Germinal center (tissue), 1 donor: ENCODE results near the gene TWF2.

Experiments used
- DNase-seq: peaks from one replicate; pipeline ENCODE4 v3.0.0; 2012; ENCODE audit warnings: mixed read lengths, low spot score

The TWF2 gene

DNA sequence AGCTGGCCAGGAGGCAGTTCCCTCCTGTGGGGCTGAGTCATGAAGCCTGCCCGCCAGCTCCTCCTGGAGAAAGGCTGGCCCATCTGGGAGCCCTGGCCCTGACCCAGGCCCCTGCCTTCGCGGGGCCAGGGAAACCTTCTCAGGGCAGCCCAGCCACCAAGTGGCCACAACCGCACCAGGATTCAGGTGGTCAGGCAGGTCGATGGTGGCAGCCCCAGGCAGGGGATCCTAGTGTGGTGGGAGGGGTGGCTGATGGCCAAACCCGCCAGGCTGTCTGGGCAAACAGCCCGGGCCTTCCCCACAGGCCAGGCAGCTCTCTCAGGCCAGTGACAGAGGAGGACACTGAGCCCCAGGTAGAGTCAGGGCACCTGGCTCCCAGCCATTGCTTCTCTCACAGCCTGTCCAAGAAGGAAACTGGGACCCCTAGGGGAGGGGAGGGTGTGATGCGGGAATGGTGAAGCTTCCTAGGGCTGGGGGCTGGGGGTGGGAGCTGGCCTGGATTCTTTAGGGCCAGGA is 1.2 kb downstream of the TWF2 start:
- DNase-seq: no peak

DNA sequence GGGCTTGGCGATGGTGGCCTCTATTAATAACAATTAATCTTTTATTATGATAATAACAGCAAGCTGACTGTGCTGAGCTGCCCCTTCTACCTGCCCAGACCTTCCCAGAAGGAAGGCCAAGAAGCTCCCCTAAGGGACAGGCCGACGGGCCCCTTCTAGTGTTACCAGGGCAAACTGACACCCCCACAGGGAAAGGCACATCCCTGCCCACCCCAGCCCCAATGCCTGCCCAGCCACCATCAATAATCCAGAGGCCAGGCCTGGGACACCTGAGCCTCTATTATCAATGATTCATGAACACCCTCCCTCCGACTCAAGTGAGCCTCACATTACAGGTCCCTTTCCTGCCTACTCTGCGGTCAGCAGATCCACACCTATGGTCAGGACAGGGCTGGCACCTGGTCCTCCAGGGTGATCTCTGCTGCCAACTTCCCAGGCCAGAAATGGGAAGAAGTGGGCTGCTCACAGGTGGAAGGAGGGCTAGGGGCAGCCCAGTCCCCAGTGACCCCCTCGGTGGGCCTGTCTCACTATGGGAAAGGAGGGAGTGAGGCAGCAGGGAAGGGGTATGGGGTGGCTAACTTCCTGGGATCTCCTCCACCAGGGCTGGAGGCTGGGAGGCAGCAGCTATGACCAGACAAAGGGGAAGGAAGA is 1.8 kb downstream of the TWF2 start:
- no peak for DNase-seq

DNA sequence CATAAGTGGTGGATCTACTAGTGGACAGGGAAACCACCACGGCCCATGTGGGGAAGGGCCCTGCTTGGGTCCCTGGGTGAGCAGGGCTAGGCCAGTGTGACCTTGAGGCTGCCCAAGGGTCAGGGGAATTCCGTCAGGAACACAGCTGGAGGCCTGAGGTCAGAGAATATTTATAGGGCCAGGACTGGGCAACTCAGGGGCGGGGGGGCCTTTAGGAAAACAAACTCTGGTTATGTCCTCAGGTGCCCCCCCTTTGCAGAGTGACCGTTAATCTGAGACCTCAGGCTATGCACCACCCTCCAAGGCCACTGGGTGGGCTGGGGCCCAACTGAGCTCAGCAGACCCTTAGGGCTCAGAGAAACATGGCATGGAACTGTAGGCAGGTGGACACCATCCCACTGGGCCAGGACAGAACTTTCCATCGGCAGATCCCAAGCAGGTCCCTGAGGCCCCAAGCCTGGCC is 2.5 kb downstream of the TWF2 start:
- DNase-seq: no peak

DNA sequence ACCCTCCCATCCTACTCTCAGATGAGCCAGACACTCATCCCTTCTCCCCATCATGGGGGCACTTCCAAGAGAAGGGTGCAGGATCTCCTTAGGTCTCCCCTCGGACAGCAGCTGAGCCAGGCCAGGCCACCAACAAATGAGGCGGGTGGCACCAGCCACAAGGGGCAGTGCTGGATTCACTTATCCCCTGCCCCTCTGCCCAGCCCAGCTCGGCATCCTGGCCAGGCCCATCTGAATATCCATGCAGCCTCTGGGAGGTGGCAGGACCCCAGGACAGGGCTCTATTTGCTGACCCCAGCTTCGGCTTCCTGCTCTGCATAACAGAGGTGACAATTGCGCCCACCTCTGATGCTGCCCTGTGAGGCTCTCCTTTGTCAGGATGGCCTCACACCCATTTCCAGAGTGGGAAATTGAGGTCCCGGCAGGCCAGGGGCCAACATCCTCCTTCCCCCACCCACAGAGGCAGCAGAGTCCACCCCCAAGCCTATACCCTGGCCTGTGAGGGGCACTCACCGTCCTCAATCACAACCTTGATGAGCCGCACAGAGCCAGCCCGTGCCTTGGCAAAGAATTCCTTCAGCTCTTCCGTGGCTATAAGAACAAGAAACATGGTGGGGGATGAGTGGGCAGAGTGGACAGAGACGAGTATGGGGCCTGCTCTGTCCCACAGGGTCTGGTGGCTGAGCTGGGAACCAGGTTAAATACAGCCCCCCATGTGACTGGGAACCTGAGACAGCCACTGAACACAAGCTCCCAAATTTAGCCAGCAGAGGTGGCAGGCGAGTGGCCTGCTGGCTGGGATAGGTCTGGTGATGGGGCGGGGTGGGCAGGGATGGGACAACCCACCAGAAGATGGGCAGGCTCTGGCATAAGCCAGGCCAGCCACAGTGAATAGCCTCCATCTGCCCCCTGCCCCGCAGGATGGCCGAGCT is 4.2 kb downstream of the TWF2 start:
- no peak for DNase-seq

DNA sequence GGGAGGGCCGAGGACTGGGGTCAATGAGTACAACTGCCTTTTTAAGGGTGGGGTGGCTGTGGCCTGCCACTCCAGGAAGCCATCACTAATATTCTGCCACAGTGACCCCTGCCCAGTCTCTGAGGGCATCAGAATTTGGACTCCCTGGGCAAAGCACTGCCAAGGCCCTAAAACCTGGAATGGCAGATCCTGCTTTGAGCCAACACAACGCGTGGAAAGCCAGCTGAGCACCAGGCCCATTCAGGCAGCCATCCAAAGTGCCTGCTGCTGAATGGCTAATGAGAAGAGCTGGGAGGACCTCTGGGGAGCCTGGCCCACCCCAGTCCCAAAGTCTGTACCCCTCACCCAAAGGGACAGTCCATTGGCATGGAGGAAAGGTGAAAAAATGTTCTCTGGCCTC is 5.0 kb downstream of the TWF2 start:
- no peak for DNase-seq

DNA sequence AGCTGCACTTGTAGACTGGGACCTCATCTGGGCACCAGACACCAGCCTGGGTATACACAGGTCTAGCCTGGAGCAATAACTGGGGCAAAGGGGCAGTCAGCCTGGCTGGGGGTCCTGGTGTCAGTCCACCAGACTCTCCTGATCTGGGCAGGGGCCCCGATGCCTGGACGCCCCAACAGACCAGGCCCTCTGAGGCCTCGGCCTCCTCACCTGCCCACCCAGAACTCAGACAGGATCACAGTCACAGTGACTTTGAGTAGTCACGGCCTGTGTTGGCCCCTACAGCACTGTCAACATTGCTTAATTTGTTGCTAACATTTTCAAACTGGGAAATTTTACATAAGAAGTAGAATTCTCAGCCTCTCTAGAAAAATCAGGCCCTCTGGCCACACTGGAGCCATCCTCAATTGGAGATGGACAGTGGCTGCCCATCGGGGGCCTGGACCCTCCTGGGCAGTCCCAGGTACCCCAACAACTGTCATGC is 5.8 kb downstream of the TWF2 start:
- DNase-seq: no peak

DNA sequence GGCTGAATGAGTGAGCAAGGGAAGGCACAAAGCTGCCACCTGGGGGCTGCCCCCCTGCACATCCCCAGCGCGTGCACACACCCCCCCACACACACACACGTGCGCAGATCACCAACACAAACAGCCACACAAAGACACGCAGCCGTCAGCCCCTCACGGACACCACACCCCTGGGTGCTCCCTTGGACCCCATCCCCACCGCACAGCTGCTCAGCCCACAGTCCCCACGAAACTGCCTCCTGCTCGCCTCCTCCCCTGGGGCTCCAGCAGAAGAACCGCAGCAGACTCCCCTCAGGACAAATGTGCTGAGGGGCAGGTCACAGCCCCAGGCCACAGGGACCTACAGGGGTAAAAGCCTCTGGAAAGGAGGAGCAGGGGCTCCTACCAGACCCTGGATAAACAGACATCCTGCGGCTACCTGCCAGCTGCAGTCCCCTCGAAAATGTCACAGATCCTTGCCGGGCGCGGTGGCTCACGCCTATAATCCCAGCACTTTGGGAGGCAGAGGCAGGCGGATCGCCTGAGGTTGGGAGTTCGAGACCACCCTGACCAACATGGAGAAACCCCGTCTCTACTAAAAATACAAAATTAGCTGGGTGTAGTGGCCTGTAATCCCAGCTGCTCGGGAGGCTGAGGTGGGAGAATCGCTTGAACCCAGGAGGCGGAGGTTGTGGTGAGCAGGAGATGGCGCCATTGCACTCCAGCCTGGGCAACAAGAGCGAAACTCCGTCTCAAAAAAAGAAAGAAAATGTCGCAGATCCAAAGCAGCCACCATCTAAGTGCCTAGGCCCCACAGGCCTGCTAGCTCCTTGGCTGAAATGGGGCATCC is 6.5 kb downstream of the TWF2 start:
- no peak for DNase-seq

DNA sequence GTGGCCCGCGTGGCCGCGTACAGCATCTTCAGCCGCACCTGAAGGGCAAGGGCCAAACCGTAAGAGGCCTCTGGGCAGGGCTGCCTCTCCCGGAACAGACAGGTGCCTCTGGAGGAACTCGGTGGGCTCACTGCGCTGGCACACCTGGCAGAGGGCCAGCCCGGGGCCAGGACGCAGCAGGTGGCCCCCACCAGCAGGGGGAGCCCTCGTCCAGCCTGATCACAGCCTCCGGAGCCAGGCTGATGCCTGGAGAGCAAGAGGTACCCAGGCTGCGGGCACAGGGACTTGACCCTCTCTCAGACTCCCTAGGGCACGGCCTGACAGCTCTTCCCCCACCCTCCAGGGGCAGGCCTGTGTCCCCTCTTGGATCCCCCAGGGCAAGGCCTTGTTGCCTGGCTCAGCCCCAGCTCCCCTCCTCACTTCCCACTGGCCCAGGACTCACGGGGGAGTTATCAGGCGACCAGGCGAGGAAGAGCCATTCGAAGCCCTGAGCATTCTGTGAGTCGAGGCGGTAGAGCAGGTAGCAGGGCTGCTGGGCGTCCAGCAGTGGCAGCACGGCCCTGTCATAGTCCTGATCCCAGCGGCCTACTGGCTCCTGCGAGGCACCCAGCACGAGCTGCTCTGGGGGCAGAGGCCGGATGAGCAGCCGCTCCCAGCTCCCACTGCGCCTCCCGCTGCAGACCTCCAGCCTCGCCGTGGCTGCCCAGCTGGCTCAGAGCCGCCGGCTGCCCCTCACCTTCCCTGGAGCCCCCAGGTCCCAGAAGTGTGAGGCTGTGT is 7.3 kb downstream of the TWF2 start:
- DNase-seq: peak; percentile 78

DNA sequence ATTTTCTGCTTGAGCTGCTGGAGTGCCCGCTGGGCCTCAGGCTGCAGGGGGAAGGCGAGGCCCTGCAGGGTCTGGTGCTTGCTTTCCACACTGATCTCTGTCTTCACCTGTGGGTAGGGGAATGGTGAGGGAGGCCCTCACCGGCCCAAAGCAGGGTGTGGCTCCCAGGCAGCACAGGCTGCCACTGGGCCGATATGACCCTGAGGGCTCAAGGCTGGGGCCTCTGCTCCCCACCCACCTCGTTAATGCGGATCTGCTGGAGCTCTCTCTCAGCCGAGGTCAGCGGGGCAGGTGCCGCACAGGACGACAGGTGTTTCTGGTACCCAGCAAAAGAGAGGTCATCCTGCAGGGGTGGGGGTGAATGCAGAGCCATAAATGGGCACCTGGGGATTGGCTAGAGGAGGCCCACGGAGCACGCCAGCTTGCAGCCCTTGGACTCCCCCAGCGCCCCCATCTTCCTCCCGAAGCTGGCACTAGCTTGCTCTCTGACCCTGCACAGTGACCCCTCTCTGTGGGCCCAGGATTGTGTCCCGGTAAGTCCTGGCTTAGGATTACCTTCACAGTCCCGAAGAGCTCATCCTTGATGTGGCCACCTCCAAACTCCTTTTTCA is 8.0 kb downstream of the TWF2 start:
- DNase-seq: no peak

DNA sequence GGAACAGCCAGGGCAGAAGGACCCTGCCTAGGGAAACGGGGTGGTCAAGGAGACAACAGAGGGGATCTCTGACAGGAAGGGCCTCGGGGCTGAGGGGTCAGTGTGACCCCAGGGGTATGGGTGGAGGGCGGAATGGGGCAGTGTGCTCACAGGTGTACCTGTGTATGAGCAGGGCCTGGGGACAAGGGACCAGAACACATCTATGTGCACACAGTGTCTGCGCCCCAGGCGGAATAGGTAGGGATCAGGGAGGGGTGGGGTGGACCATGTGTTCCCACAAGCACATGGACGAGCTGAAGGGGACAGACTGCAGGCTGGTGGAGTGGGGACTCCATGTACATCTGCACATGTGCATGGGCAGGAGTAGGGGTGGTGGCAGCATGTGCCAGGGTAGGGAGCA is 8.5 kb downstream of the TWF2 start:
- DNase-seq: no peak

DNA sequence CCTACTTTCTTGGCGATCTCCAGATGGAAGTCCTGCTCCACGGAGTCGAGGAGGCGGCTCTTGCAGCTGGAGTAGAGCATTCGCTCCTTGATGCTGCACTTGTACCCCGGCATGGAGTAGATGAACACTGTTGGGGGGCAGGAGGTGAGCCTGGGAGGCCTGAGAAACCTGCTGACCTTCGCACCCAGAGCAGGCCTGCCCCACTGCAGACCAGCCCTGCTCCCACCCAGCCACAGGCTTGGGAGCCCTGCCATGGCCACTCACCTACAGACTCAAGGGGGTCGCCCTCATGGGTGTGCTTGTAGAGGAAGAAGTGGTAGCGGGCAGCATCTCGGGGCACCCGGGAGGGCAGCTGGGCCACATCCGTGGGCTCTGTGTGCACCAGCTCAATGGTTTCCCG is 9.3 kb downstream of the TWF2 start:
- DNase-seq: no peak

DNA sequence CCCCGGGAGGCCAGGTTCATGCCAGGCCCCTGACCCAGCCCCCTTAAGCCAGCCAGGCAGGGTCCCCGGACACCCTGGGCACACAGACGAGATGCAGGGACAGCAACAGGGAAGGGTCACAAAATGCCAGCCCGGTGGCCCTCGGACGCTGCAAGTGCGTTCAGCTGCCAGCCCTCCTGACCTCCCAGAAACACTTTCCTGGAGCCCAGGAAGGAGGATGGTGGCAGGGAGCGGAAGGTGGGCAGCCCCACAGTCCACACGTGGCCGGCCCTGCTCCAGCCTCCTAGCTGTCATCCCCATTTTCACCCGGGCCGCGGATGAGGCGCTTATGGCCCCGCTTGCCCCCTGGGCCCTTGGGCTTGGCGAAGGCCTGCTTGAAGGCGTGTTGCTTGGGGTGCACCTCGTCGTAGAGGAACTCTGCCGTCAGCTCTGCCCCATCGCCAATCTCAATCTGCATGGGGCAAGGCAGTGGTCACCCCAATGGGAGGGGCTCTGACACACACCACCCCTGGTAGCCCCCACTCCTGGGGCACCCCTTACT is 10.1 kb downstream of the TWF2 start:
- DNase-seq: no peak

DNA sequence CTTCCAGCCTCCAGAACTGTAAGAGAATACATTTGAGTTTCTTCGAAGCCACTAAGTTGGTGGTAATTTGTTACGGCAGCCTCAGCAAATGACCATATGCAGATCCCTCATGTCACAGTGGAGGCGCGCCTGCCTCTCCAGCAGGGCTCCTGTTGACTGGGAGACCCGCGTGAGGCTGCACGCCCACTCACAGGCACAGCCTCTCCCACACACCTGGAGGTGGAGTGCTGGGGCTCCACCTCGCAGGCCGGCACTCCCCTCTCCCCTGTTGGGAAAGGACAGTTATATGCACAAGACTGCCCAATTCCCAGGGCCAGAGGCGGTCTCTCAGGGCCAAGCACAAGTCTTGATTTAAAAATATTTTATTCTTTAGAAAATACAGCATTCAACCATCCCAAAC is 10.7 kb downstream of the TWF2 start:
- DNase-seq: no peak

DNA sequence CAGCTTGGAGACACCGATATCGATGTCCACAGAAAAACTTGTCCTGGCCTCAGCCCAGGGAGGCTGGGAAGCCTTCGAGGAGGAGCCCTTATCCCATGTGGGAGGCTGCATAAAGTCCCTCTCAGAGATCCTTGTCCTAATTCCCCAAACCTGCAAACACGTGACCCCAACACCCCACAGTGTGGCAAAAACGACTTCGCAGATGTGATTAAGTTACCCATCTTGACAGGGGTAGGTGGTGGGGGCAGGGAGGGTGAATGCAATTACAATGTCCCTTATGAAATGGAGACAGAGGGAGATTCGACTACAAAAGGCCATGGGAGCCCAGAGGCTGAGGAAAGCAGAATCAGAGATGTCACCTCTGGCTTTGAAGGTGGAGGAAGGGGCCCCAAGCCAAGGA is 11.2 kb downstream of the TWF2 start:
- no peak for DNase-seq

DNA sequence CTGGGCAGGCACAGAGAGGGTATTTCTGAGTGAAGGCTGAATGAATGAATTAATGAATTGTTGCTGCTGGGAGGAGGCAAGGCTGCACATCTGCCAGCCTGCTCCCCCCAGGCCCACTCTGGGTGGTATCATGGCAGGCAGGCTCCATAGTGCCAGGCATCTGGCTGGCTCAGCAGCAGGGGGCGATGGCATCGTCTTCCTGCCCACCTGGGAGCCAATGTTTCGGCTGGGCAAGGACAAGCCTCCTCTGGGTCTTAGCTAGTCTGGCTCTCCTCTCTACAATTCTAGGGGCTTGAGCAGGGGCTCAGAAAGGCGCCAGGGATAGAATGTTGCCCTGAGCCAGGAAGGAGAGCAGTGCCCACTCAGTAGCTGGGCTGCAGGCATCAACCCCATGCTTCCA is 11.8 kb downstream of the TWF2 start:
- DNase-seq: no peak

DNA sequence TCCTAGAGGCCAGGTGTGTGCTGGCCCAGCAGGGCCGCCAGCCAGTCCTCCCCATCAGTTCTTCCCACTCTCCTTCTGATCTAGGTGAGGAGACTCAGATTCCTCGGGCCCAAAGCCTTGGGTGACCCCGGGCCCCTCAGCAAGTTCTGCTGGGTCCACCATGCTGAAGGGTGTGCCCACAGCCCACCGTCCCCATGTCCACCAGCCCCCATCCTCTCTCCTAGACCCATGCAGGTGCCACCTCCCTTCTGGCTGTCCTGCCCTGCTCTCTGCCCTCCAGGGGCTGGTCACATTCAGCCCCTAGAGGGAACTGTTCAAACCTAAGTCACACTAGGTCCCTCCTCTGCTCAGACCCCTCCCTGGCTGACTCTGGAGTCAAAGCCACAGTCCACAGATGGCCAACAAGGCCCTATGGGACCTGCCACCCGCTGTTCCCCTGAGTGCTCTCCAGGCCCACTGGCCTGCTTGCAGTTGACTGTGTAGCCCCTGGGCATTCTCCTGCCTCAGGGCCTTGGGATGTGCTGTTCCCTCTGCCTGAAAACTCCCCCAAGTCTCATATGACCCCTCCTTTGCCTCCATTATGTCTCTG is 12.6 kb downstream of the TWF2 start:
- DNase-seq: no peak

DNA sequence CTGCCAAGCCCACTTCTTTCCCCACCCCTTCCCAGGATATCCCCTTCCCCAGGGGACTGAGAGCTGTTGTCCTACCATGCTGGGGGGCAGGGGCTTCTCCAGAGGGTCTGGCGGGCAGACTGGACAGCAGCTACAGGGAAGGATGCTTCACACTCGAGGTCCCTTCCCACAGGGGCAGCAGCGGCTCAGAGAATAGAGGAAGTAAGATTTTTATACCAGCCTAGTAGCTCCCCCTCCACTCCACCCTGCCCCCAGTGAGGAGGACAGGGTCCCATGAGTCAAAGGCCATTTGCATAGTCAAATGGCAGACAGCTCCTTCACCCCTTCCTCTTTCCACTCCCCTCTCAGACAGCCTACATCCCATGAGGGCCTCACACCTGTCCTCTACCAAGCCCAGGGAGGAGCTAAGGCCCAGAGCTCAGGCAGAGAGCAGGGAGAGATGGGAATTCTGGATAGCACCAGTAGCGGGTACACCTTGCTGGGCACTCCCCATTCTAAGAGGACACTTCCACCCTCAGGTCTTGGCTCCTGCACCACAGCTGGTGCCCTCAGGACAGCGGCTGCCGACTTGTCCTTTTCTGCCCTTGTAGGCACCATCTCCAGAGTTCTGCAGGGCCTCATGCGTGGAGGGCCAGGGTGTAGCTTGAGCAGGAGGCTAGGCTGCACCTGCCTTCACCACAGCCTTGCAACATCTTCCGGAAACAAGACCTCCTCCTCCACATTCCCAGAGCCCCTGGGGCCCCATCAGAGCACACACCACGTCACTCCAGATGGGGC is 13.3 kb downstream of the TWF2 start, which contains the start of gene TLR9:
TSS of gene TLR9 (minus strand) at position 194 of the 777 bp plus-strand sequence. CDS start at position 78, 116 bp downstream.
- DNase-seq: peak; percentile 91

DNA sequence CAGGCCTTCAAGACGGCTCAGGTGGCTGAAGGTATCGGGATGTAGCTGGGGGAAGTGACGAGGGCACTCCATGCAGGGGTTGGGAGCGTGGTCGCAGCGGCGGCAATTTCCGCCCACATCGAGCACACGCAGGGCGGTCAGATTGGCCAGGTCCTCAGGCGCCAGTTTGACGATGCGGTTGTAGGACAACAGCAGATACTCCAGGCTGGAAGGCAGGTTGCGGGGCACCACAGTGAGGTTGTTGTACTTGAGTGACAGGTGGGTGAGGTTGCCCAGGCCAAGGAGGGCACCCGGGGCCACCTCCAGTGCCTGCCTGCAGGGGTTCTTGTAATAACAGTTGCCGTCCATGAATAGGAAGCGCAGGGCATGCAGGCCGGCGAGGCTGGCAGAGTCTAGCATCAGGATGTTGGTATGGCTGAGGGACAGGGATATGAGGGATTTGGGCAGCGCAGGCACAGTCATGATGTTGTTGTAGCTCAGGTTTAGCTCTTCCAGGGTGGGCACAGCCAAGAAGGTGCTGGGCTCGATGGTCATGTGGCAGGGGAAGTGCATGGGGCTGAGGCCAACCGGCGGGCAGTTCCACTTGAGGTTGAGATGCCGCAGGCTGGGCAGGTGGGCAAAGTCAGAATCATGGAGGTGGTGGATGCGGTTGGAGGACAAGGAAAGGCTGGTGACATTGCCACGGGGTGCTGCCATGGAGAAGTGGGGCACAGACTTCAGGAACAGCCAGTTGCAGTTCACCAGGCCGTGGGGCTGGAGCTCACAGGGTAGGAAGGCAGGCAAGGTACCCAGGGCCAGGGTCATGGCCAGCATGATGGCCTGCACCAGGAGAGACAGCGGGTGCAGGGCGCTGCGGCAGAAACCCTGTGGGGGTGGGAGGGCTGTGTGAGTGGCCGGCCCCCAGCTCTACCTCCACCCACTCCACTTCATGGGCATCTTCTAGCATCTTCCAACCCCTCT is 15.2 kb downstream of the TWF2 start:
- DNase-seq: no peak
